Activated CD8-positive, alpha-beta T cell treated with anti-CD3 and anti-CD28 coated beads for 36 hours (primary cell): ENCODE data around the gene METTL16. TPM values are rescaled to one million over a fixed set of nuclear protein-coding genes. Genes with fewer than 3 reads are reported as not detected.

Source experiments
- ATAC-seq: fragments of 200-7000 bp; cut with Tn5 transposase; one replicate; pipeline ENCODE4 v1.10.0; 2021; ENCODE audit warnings: mild to moderate bottlenecking, moderate library complexity
- CTCF ChIA-PET: fragments of 350-600 bp; sonication (Branson Sonifier 250); formaldehyde crosslinking; loops from one replicate; lab custom pipeline; 2021; ENCODE audit warnings: antibody characterized with exemption; lab: Charles Lee
- POLR2A ChIA-PET: fragments of 350-600 bp; sonication (Branson Sonifier 250); formaldehyde crosslinking; loops from one replicate; lab custom pipeline; 2021; ENCODE audit warnings: antibody characterized with exemption; lab: Charles Lee
- DNase-seq: peaks from one replicate; pipeline ENCODE4 v3.0.0-alpha.2; 2020
- H3K27ac Mint-ChIP-seq: one replicate; pipeline ENCODE4 v1.8.0; 2021; ENCODE audit warnings: mild to moderate bottlenecking, mixed read lengths
- H3K27me3 Mint-ChIP-seq: one replicate; pipeline ENCODE4 v1.8.0; 2021; ENCODE audit warnings: mixed read lengths
- H3K36me3 Mint-ChIP-seq: one replicate; pipeline ENCODE4 v1.8.0; 2021; ENCODE audit warnings: low read depth, mixed read lengths
- H3K4me1 Mint-ChIP-seq: one replicate; pipeline ENCODE4 v1.8.0; 2021; ENCODE audit warnings: low read depth, mixed read lengths
- H3K4me3 Mint-ChIP-seq: one replicate; pipeline ENCODE4 v1.8.0; 2021; ENCODE audit warnings: mild to moderate bottlenecking, moderate library complexity, mixed read lengths
- H3K9me3 Mint-ChIP-seq: one replicate; pipeline ENCODE4 v1.8.0; 2021; ENCODE audit warnings: mixed read lengths
- CTCF ChIP-seq: fragments of 200-600 bp; IDR thresholded peaks from one replicate; pipeline ENCODE4 v1.8.0; 2022; ENCODE audit warnings: antibody characterized with exemption, mild to moderate bottlenecking
- intact Hi-C: fragments of 100-400 bp; cut with micrococcal nuclease; formaldehyde crosslinking; loops from one replicate; pipeline ENCODE4 v1.10.0; 2022
- total RNA-seq, 2 experiments: library from RNA; stranded (reverse); gene quantifications; one replicate each; pipeline ENCODE4 v1.2.3, GENCODE V29; 2021

METTL16 gene
- total RNA-seq, 2 experiments from 2014 or later = 47.9 to 50.3 TPM

- no peak overlapping the region for H3K27ac Mint-ChIP-seq
- no peaks in the 10 kb centered on the region for H3K27me3 Mint-ChIP-seq
- intact Hi-C loops = no loop called here
- ATAC-seq (no peak), DNase-seq (no peak)
- H3K36me3 Mint-ChIP-seq = peaks cover 33% of the 10 kb centered on the region
- POLR2A ChIA-PET = no interaction called here
- no peak overlapping the region for H3K4me3 Mint-ChIP-seq
- H3K9me3 Mint-ChIP-seq = no peaks in the 10 kb centered on the region
- no peak for TF ChIP-seq CTCF
- CTCF ChIA-PET = no interaction called here
- H3K4me1 Mint-ChIP-seq = no peaks in the 10 kb centered on the region
Observed at GRCh38 chr17:2466931-2467330, 44.8 kb downstream of the METTL16 start.

- intact Hi-C loops = no loop called here
- ChIA-PET POLR2A (no interaction called here), CTCF (interaction anchor here (1.1 to 1.5 kb wide), 2 partner anchors 21 to 46 kb away, joined by 3 to 4 read pairs; no protein-coding TSS in a partner anchor)
- no peaks in the 10 kb centered on the region for H3K9me3 Mint-ChIP-seq
- H3K4me1 Mint-ChIP-seq = peaks cover 5% of the 10 kb centered on the region
- H3K27ac Mint-ChIP-seq = no peak overlapping the region
- TF ChIP-seq CTCF = no peak
- H3K4me3 Mint-ChIP-seq = no peak overlapping the region
- DNase-seq (no peak), ATAC-seq (no peak)
- no peaks in the 10 kb centered on the region for H3K27me3 Mint-ChIP-seq
- H3K36me3 Mint-ChIP-seq = peaks cover 29% of the 10 kb centered on the region
Observed at GRCh38 chr17:2462481-2462880, 49.2 kb downstream of the METTL16 start.

- TF ChIP-seq CTCF = no peak
- DNase-seq (no peak), ATAC-seq (no peak)
- ChIA-PET POLR2A (interaction anchor here (1.0 to 1.3 kb wide), 2 partner anchors 51 to 251 kb away, joined by 3 read pairs; no protein-coding TSS in a partner anchor), CTCF (interaction anchor here (1.3 to 1.5 kb wide), 2 partner anchors 44 to 77 kb away, joined by 5 to 7 read pairs; no protein-coding TSS in a partner anchor)
- H3K27me3 Mint-ChIP-seq = no peaks in the 10 kb centered on the region
- H3K4me3 Mint-ChIP-seq = no peak overlapping the region
- intact Hi-C loops = no loop called here
- H3K4me1 Mint-ChIP-seq = peaks cover 5% of the 10 kb centered on the region
- H3K9me3 Mint-ChIP-seq = no peaks in the 10 kb centered on the region
- peaks cover 27% of the 10 kb centered on the region for H3K36me3 Mint-ChIP-seq
- H3K27ac Mint-ChIP-seq = peak overlapping the region; percentile 6
Observed at GRCh38 chr17:2459917-2460271, 51.8 kb downstream of the METTL16 start.

GRCh38 chr17:2457913-2458312 is 53.8 kb downstream of the METTL16 start:
- POLR2A ChIA-PET = no interaction called here
- intact Hi-C loops = no loop called here
- Mint-ChIP-seq H3K4me3 (no peak overlapping the region), H3K9me3 (no peaks in the 10 kb centered on the region), H3K27me3 (no peaks in the 10 kb centered on the region), H3K36me3 (peaks cover 21% of the 10 kb centered on the region), H3K27ac (no peak overlapping the region), H3K4me1 (peaks cover 16% of the 10 kb centered on the region)
- TF ChIP-seq CTCF = no peak
- CTCF ChIA-PET = interaction anchor here (0.8 kb wide), 1 partner anchor 76 kb away, joined by 3 read pairs; no protein-coding TSS in a partner anchor
- ATAC-seq (no peak), DNase-seq (no peak)

GRCh38 chr17:2456475-2456874 is 55.2 kb downstream of the METTL16 start:
- no peaks in the 10 kb centered on the region for H3K27me3 Mint-ChIP-seq
- ATAC-seq (no peak), DNase-seq (no peak)
- H3K4me3 Mint-ChIP-seq = no peak overlapping the region
- no peak overlapping the region for H3K27ac Mint-ChIP-seq
- ChIA-PET CTCF (no interaction called here), POLR2A (no interaction called here)
- peaks cover 13% of the 10 kb centered on the region for H3K36me3 Mint-ChIP-seq
- peaks cover 16% of the 10 kb centered on the region for H3K4me1 Mint-ChIP-seq
- intact Hi-C loops = no loop called here
- TF ChIP-seq CTCF = no peak
- H3K9me3 Mint-ChIP-seq = no peaks in the 10 kb centered on the region
